KOPT-K1 (cell line): ENCODE data around the gene DST.
"Not testable (repeated sequence)": the region's sequence is repeated elsewhere in the genome, so short reads cannot be mapped to it uniquely, and the experiment has no call there.

Experiments used
- H3K27ac ChIP-seq: fragments of 200-600 bp; sonication (generic); 2 replicates; pipeline ENCODE4 v1.5.1; 2016; ENCODE audit warnings: antibody characterized with exemption, mild to moderate bottlenecking, low read depth, low read length; ENCODE audit not compliant: poor library complexity, severe bottlenecking
- H3K36me3 ChIP-seq: fragments of 200-600 bp; sonication (generic); 2 replicates; pipeline ENCODE4 v1.5.1; 2017; ENCODE audit warnings: antibody characterized with exemption, mild to moderate bottlenecking, low read length, moderate library complexity; ENCODE audit not compliant: insufficient read depth
- H3K9me3 ChIP-seq: fragments of 200-600 bp; sonication (generic); 2 replicates; pipeline ENCODE4 v1.5.1; 2017; ENCODE audit warnings: antibody characterized with exemption, low read length, mild to moderate bottlenecking; ENCODE audit not compliant: insufficient read depth, poor library complexity, severe bottlenecking

Gene DST

DNA sequence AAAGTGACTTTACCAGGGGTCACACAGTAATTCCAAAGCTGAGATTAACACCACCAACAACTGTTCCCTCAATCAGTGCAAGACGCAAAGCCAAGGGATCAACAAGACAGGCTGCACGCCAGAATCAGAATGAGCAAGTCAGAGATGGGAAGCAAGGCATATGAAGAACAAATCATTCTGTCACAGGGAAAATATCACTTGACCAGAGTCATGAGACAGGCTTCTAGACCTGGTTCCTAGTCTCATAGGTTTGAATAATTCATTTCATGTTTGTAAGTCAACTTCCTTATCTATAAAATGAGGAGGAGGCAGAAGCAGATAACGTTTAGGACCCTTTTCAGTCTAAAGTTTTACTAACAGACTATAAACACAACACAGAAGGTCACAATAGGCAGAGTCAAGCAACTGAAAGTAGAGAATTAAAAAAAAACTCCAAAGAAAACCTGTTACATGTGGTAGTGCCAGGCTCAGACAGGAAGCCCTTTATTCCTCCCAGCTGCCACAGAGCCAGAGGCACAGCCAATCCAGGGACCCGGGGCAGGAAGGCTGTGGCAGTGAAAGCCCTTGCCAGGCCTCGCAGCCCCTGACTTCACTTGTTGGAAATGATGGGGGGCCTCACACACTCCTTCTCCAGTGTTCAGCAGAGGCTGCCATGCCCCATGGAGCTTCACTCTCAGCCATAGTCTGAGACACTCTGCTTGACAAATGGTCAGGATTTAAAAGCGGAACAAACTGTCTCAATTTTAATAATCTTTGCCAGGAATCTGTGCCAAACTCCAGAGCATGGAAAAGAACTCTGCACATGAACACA lies 29.2 kb upstream of the DST start:
- H3K9me3 ChIP-seq, result no peaks in the 10 kb centered on the region
- no peaks in the 10 kb centered on the region for H3K36me3 ChIP-seq
- peak overlapping the region; percentile 66 for H3K27ac ChIP-seq

GRCh38 chr6:56671160-56671559 lies 28.5 kb upstream of the DST start:
- H3K9me3 ChIP-seq, result no peaks in the 10 kb centered on the region
- peak overlapping the region; percentile 66 for H3K27ac ChIP-seq
- no peaks in the 10 kb centered on the region for H3K36me3 ChIP-seq

GRCh38 chr6:56669041-56669440 lies 26.4 kb upstream of the DST start:
- Histone ChIP-seq H3K27ac (no peak overlapping the region), H3K9me3 (no peaks in the 10 kb centered on the region), H3K36me3 (no peaks in the 10 kb centered on the region)

DNA sequence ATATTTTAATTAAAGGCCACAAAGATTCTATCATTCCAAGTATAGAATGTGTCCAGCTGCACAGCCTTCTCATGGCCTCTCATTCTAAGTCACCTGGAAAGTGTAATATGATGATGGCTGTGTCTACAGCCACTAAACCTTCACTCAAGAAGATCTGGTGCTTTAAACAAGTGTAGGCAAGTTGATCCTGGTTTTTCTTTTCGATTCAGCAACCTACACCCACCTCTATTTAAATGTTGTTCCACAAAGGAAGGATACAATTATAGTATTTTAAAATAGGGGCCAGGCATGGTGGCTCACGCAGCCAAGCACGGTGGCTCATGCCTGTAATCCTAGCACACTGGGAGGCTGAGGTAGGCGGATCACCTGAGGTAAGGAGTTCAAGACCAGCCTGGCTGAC lies 25.5 kb upstream of the DST start:
- H3K36me3 ChIP-seq, result no peaks in the 10 kb centered on the region
- H3K9me3 ChIP-seq, result no peaks in the 10 kb centered on the region
- no peak overlapping the region for H3K27ac ChIP-seq

GRCh38 chr6:56667336-56667735 lies 24.6 kb upstream of the DST start:
- no peaks in the 10 kb centered on the region for H3K9me3 ChIP-seq
- H3K36me3 ChIP-seq, result no peaks in the 10 kb centered on the region
- H3K27ac ChIP-seq, result no peak overlapping the region

- Histone ChIP-seq H3K27ac (no peak overlapping the region), H3K36me3 (no peaks in the 10 kb centered on the region)
Observed at GRCh38 chr6:56664029-56664428, 21.3 kb upstream of the DST start.

GRCh38 chr6:56663344-56663743 lies 20.7 kb upstream of the DST start:
- no peaks in the 10 kb centered on the region for H3K36me3 ChIP-seq
- H3K27ac ChIP-seq, result no peak overlapping the region
- no peaks in the 10 kb centered on the region for H3K9me3 ChIP-seq

More at GRCh38 chr6:56664029-56664428, 21.3 kb upstream of the DST start:
- no peaks in the 10 kb centered on the region for H3K9me3 ChIP-seq

GRCh38 chr6:56661338-56661737 lies 18.6 kb upstream of the DST start:
- H3K9me3 ChIP-seq, H3K36me3 ChIP-seq, H3K27ac ChIP-seq: not testable (repeated sequence)

GRCh38 chr6:56660381-56660730 lies 17.7 kb upstream of the DST start:
- Histone ChIP-seq H3K27ac (no peak overlapping the region), H3K9me3 (no peaks in the 10 kb centered on the region), H3K36me3 (no peaks in the 10 kb centered on the region)

DNA sequence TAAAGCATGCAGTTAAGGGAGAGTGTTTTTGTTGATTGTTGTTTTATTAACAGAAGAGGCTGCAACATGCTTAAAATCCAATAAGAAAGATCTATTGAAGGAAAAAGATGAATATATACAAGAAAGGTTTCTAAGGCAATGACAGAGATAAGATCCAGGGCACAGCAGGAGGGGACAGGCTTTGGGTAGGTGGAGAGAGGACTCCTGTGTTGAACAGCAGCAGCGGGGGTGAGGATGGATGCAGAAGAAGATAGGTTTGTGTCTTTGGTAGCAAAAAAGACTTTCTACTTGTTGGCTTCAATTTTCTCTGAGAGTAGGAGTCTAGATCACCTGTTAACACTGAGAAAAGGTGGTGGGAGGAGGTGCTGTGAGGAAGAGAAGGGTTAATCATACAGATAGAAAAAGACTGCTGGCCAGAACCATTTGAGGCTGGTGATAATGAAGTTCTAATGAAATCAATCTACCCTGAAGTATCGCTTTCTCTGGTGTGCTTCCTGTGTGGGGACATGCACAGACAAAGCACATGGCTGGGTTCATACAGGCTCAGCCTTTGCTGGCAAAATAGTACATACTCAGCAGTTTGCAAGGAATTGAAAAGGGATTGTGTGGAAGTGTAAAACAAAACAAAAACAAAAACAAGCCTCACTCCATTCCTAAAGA lies 17.2 kb upstream of the DST start:
- H3K36me3 ChIP-seq, result no peaks in the 10 kb centered on the region
- no peak overlapping the region for H3K27ac ChIP-seq
- H3K9me3 ChIP-seq, result no peaks in the 10 kb centered on the region

- Histone ChIP-seq H3K36me3 (no peaks in the 10 kb centered on the region), H3K9me3 (no peaks in the 10 kb centered on the region), H3K27ac (no peak overlapping the region)
Observed at GRCh38 chr6:56658326-56658725, 15.6 kb upstream of the DST start.

- Histone ChIP-seq H3K36me3 (no peaks in the 10 kb centered on the region), H3K9me3 (no peaks in the 10 kb centered on the region), H3K27ac (no peak overlapping the region)
Observed at GRCh38 chr6:56657354-56657753, 14.7 kb upstream of the DST start.

DNA sequence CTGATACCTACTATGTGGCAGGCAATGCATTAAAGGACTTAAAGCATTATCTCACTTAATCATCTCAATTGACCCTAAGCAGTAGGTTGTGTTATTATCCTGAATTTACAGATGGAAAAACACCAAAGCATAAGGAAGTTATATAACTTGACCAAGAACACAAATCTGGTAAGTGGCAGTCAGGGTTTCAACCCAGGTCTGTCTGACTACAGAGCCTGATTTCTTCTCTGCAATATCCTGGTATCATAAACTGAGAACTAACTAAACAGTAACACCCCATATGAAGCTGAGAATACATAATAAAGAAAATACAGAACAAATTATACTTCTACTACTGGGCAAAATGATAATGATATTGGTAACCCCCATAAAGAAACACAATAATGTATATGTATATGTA lies 13.8 kb upstream of the DST start:
- H3K27ac ChIP-seq, result no peak overlapping the region
- H3K36me3 ChIP-seq, result no peaks in the 10 kb centered on the region
- H3K9me3 ChIP-seq, result no peaks in the 10 kb centered on the region

DNA sequence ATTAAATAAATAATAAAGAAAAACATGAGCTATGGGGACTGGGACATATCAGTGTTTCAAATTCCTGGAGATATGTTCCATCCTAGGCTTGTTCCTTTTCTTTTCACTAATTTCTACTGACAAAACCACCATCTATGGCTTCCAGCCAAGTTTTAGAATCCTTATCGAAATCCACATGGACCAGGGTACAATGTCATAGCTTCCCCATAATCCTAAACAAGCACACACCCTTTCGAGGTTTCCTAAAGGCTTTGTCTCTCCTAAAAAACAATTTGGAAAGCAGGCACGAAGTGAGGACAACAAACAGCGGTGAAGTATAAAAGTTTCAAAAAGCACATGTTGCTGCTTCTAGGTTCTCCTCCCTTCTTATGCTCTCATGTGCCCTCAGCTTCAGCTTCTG lies 13.3 kb upstream of the DST start:
- no peaks in the 10 kb centered on the region for H3K36me3 ChIP-seq
- no peak overlapping the region for H3K27ac ChIP-seq
- no peaks in the 10 kb centered on the region for H3K9me3 ChIP-seq

GRCh38 chr6:56655249-56655648 lies 12.6 kb upstream of the DST start:
- Histone ChIP-seq H3K9me3 (no peaks in the 10 kb centered on the region), H3K36me3 (no peaks in the 10 kb centered on the region), H3K27ac (no peak overlapping the region)

GRCh38 chr6:56652994-56653393 lies 10.3 kb upstream of the DST start:
- Histone ChIP-seq H3K36me3 (no peaks in the 10 kb centered on the region), H3K9me3 (no peaks in the 10 kb centered on the region), H3K27ac (no peak overlapping the region)
